ENCODE results near the gene ANKS1B. TPM values are rescaled to one million over a fixed set of nuclear protein-coding genes. Genes with fewer than 3 reads are reported as not detected.

Gene ANKS1B
- total RNA-seq, 1 experiment from 2014 or later = 0.61 TPM

- no peaks in the 10 kb centered on the region for H3K36me3 ChIP-seq (ENCODE audit: control insufficient read depth, insufficient read depth, low read length)
- no peaks in the 10 kb centered on the region for H3K27me3 ChIP-seq (replicated peaks; ENCODE audit: control insufficient read depth, insufficient read depth, low read length)
- no peaks in the 10 kb centered on the region for H3K9me3 ChIP-seq
- Mint-ChIP-seq H3K36me3 (ENCODE audit: insufficient read depth, unreplicated experiment) (no peaks in the 10 kb centered on the region), H3K4me1 (ENCODE audit: low read depth, unreplicated experiment) (no peaks in the 10 kb centered on the region), H3K27ac (ENCODE audit: unreplicated experiment) (no peak overlapping the region), H3K9me3 (ENCODE audit: unreplicated experiment) (no peaks in the 10 kb centered on the region), H3K4me3 (ENCODE audit: unreplicated experiment) (no peak overlapping the region), H3K27me3 (ENCODE audit: insufficient read depth, unreplicated experiment) (peaks cover 13% of the 10 kb centered on the region)
- no peak overlapping the region for H3K4me3 ChIP-seq (ENCODE audit: low read depth, low read length)
- DNase-seq = no peak
- ChIA-PET CTCF (no interaction called here), POLR2A (no interaction called here)
- H3K4me1 ChIP-seq = no peaks in the 10 kb centered on the region
- no peak for TF ChIP-seq CTCF (IDR thresholded peaks at IDR 0.05; ENCODE audit: insufficient read depth in 1 of 2, low read depth in 1 of 2, low read length in 1 of 2, severe bottlenecking in 1 of 2, unreplicated experiment in 1 of 2)
- BruUV-seq (replicated peaks) = no TSS peak
- intact Hi-C loops (cut with micrococcal nuclease; ENCODE audit: unreplicated experiment) = no loop called here
These were observed 109.7 kb downstream of the ANKS1B start for GRCh38 chr12:99875081-99875480.

GRCh38 chr12:99870085-99870484 lies 114.7 kb downstream of the ANKS1B start:
- Mint-ChIP-seq H3K4me1 (ENCODE audit: low read depth, unreplicated experiment) (no peaks in the 10 kb centered on the region), H3K4me3 (ENCODE audit: unreplicated experiment) (no peak overlapping the region), H3K27me3 (ENCODE audit: insufficient read depth, unreplicated experiment) (peaks cover 4% of the 10 kb centered on the region), H3K9me3 (ENCODE audit: unreplicated experiment) (no peaks in the 10 kb centered on the region), H3K27ac (ENCODE audit: unreplicated experiment) (no peak overlapping the region), H3K36me3 (ENCODE audit: insufficient read depth, unreplicated experiment) (no peaks in the 10 kb centered on the region)
- Histone ChIP-seq H3K27me3 (replicated peaks; ENCODE audit: control insufficient read depth, insufficient read depth, low read length) (no peaks in the 10 kb centered on the region), H3K4me1 (no peaks in the 10 kb centered on the region), H3K36me3 (ENCODE audit: control insufficient read depth, insufficient read depth, low read length) (no peaks in the 10 kb centered on the region), H3K4me3 (ENCODE audit: low read depth, low read length) (no peak overlapping the region), H3K9me3 (no peaks in the 10 kb centered on the region)
- ChIA-PET POLR2A (no interaction called here), CTCF (no interaction called here)
- intact Hi-C loops (cut with micrococcal nuclease; ENCODE audit: unreplicated experiment) = no loop called here
- no peak for DNase-seq
- TF ChIP-seq CTCF (IDR thresholded peaks at IDR 0.05; ENCODE audit: insufficient read depth in 1 of 2, low read depth in 1 of 2, low read length in 1 of 2, severe bottlenecking in 1 of 2, unreplicated experiment in 1 of 2) = no peak
- BruUV-seq (replicated peaks) = no TSS peak

GRCh38 chr12:99861731-99862130 lies 123.0 kb downstream of the ANKS1B start:
- intact Hi-C loops (cut with micrococcal nuclease; ENCODE audit: unreplicated experiment) = no loop called here
- DNase-seq = no peak
- no peaks in the 10 kb centered on the region for H3K36me3 Mint-ChIP-seq (ENCODE audit: insufficient read depth, unreplicated experiment)
- Histone ChIP-seq H3K4me3 (ENCODE audit: low read depth, low read length) (no peak overlapping the region), H3K4me1 (no peaks in the 10 kb centered on the region), H3K27me3 (replicated peaks; ENCODE audit: control insufficient read depth, insufficient read depth, low read length) (no peaks in the 10 kb centered on the region), H3K36me3 (ENCODE audit: control insufficient read depth, insufficient read depth, low read length) (no peaks in the 10 kb centered on the region), H3K9me3 (no peaks in the 10 kb centered on the region)
- BruUV-seq (replicated peaks) = no TSS peak
- ChIA-PET POLR2A (no interaction called here), CTCF (no interaction called here)
- no peaks in the 10 kb centered on the region for H3K4me1 Mint-ChIP-seq (ENCODE audit: low read depth, unreplicated experiment)
- peaks cover 16% of the 10 kb centered on the region for H3K27me3 Mint-ChIP-seq (ENCODE audit: insufficient read depth, unreplicated experiment)
- no peaks in the 10 kb centered on the region for H3K9me3 Mint-ChIP-seq (ENCODE audit: unreplicated experiment)
- H3K27ac Mint-ChIP-seq (ENCODE audit: unreplicated experiment) = no peak overlapping the region
- H3K4me3 Mint-ChIP-seq (ENCODE audit: unreplicated experiment) = no peak overlapping the region
- no peak for TF ChIP-seq CTCF (IDR thresholded peaks at IDR 0.05; ENCODE audit: insufficient read depth in 1 of 2, low read depth in 1 of 2, low read length in 1 of 2, severe bottlenecking in 1 of 2, unreplicated experiment in 1 of 2)

All from Caco-2 (cell line).